SK-N-SH treated with all-trans-retinoic acid at 6 μM for 48 hours (cell line): ENCODE results near the gene DCTN4.
A peak's percentile ranks its signal among the peaks of the same experiment; 100 is the strongest.

Experiments
- ATAC-seq: fragments of 200-7000 bp; cut with Tn5 transposase; 3 replicates; pipeline ENCODE4 v1.9.1; 2020; ENCODE audit warnings: mild to moderate bottlenecking, moderate library complexity
- BACH2 ChIP-seq: fragments of 250-450 bp; sonication (Bioruptor Pico); IDR thresholded peaks from 2 replicates; pipeline ENCODE4 v1.9.0; 2021; ENCODE audit warnings: mild to moderate bottlenecking, borderline replicate concordance
- CSDC2 ChIP-seq: fragments of 250-450 bp; sonication (Bioruptor Pico); IDR thresholded peaks from 2 replicates; pipeline ENCODE4 v1.5.0; 2020; ENCODE audit warnings: mild to moderate bottlenecking, moderate library complexity
- ESRRG ChIP-seq: fragments of 250-450 bp; sonication (Bioruptor Pico); IDR thresholded peaks from 2 replicates; pipeline ENCODE4 v1.6.1; 2021; ENCODE audit warnings: mild to moderate bottlenecking
- ISL1 ChIP-seq: fragments of 250-450 bp; sonication (Bioruptor Pico); IDR thresholded peaks from 2 replicates; pipeline ENCODE4 v2.1.2; 2022; ENCODE audit warnings: mild to moderate bottlenecking, moderate library complexity
- OSR1 ChIP-seq: fragments of 250-450 bp; sonication (Bioruptor Pico); IDR thresholded peaks from 2 replicates; pipeline ENCODE4 v1.8.0; 2022; ENCODE audit warnings: moderate library complexity, mild to moderate bottlenecking, inconsistent platforms
- POU6F1 ChIP-seq: fragments of 250-450 bp; sonication (Bioruptor Pico); IDR thresholded peaks from 2 replicates; pipeline ENCODE4 v1.8.0; 2021; ENCODE audit warnings: low read depth, mild to moderate bottlenecking, moderate library complexity, borderline replicate concordance
- PPARA ChIP-seq: fragments of 250-450 bp; sonication (Bioruptor Pico); IDR thresholded peaks from 2 replicates; pipeline ENCODE4 v1.5.0; 2020; ENCODE audit warnings: mild to moderate bottlenecking, borderline replicate concordance
- RARB ChIP-seq: fragments of 250-450 bp; sonication (Bioruptor Pico); IDR thresholded peaks from 2 replicates; pipeline ENCODE4 v1.8.0; 2021; ENCODE audit warnings: mild to moderate bottlenecking, moderate library complexity
- TCF4 ChIP-seq: fragments of 250-450 bp; sonication (Bioruptor Pico); IDR thresholded peaks from 2 replicates; pipeline ENCODE4 v1.8.0; 2021; ENCODE audit warnings: mild to moderate bottlenecking, moderate library complexity, borderline replicate concordance
- TOX ChIP-seq: fragments of 250-450 bp; sonication (Bioruptor Pico); IDR thresholded peaks from 2 replicates; pipeline ENCODE4 v1.8.0; 2021; ENCODE audit warnings: mild to moderate bottlenecking, moderate library complexity, borderline replicate concordance
- ZFP3 ChIP-seq: fragments of 250-450 bp; sonication (Bioruptor Pico); IDR thresholded peaks from 2 replicates; pipeline ENCODE4 v1.5.0; 2020; ENCODE audit warnings: mild to moderate bottlenecking, moderate library complexity
- ZFP30 ChIP-seq: fragments of 450-650 bp; formaldehyde crosslinking; IDR thresholded peaks from 2 replicates; pipeline ENCODE4 v1.5.0; 2022; ENCODE audit warnings: mild to moderate bottlenecking, moderate library complexity
- ZNF565 ChIP-seq: fragments of 450-650 bp; formaldehyde crosslinking; conservative IDR thresholded peaks from 2 replicates; pipeline ENCODE4 v1.5.0; 2020; ENCODE audit warnings: low read depth, mild to moderate bottlenecking, moderate library complexity
- ZNF70 ChIP-seq: fragments of 450-650 bp; formaldehyde crosslinking; IDR thresholded peaks from 2 replicates; pipeline ENCODE4 v1.5.0; 2020; ENCODE audit warnings: mild to moderate bottlenecking, moderate library complexity
- ZNF8 ChIP-seq: fragments of 450-650 bp; formaldehyde crosslinking; IDR thresholded peaks from 2 replicates; pipeline ENCODE4 v1.5.0; 2020; ENCODE audit warnings: mild to moderate bottlenecking, moderate library complexity
- TF ChIP-seq, protein P1 (sequence below): fragments of 250-450 bp; sonication (Bioruptor Pico); IDR thresholded peaks from 2 replicates; pipeline ENCODE4 v1.5.0; 2020; ENCODE audit warnings: mild to moderate bottlenecking, moderate library complexity

Gene DCTN4

GRCh38 chr5:150771034-150771795 lies 12.4 kb upstream of the DCTN4 start:
- no peak for TF ChIP-seq POU6F1 (CRISPR knock-in tag)
- TF ChIP-seq TCF4 (CRISPR knock-in tag): no peak
- TF ChIP-seq PPARA: no peak
- TF ChIP-seq CSDC2 (CRISPR knock-in tag): no peak
- TF ChIP-seq, all 23 proteins: peak for 0
- no peak for ATAC-seq

- no peak for ATAC-seq
- TF ChIP-seq ISL1 (CRISPR knock-in tag) (peak; percentile 61), ZNF8 (CRISPR knock-in tag) (no peak)
These were observed 7.4 kb upstream of the DCTN4 start for GRCh38 chr5:150766251-150766650.

DNA sequence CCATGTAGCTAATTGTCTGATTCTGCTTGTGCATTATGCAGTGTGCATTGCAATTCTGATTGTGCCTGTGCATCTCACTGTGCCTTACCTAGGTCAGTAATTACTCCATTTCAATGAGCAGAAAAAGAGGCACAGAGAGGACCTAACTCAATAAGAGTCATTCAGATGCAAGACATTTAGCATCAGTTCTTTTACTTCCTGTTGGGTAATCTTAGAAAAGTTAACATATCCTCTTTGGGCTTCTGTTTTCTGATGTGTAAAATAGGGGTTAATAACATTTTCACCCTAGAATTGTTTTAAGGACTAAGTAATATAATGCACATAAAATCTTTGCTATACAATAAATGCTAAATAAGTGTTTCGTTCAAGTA lies 7.0 kb upstream of the DCTN4 start:
- TF ChIP-seq OSR1 (CRISPR knock-in tag) (no peak), ESRRG (no peak)
- TF ChIP-seq, protein P1, sequence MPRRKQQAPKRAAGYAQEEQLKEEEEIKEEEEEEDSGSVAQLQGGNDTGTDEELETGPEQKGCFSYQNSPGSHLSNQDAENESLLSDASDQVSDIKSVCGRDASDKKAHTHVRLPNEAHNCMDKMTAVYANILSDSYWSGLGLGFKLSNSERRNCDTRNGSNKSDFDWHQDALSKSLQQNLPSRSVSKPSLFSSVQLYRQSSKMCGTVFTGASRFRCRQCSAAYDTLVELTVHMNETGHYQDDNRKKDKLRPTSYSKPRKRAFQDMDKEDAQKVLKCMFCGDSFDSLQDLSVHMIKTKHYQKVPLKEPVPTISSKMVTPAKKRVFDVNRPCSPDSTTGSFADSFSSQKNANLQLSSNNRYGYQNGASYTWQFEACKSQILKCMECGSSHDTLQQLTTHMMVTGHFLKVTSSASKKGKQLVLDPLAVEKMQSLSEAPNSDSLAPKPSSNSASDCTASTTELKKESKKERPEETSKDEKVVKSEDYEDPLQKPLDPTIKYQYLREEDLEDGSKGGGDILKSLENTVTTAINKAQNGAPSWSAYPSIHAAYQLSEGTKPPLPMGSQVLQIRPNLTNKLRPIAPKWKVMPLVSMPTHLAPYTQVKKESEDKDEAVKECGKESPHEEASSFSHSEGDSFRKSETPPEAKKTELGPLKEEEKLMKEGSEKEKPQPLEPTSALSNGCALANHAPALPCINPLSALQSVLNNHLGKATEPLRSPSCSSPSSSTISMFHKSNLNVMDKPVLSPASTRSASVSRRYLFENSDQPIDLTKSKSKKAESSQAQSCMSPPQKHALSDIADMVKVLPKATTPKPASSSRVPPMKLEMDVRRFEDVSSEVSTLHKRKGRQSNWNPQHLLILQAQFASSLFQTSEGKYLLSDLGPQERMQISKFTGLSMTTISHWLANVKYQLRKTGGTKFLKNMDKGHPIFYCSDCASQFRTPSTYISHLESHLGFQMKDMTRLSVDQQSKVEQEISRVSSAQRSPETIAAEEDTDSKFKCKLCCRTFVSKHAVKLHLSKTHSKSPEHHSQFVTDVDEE (CRISPR knock-in tag): no peak
- TF ChIP-seq, all 23 proteins: peak for 0

GRCh38 chr5:150765011-150765798 lies 6.4 kb upstream of the DCTN4 start:
- no peak for ATAC-seq
- no peak for TF ChIP-seq TOX (CRISPR knock-in tag)
- no peak for TF ChIP-seq ZNF565 (CRISPR knock-in tag)
- no peak for TF ChIP-seq PPARA
- TF ChIP-seq TCF4 (CRISPR knock-in tag): no peak
- no peak for TF ChIP-seq ZFP3
- TF ChIP-seq ZNF8 (CRISPR knock-in tag): no peak
- TF ChIP-seq, protein P1 (CRISPR knock-in tag): no peak
- no peak for TF ChIP-seq BACH2
- no peak for TF ChIP-seq RARB (CRISPR knock-in tag)

More for the DNA sequence above, 7.0 kb upstream of the DCTN4 start:
- ATAC-seq: no peak

GRCh38 chr5:150764530-150764929 lies 5.7 kb upstream of the DCTN4 start:
- no peak for ATAC-seq
- no peak for TF ChIP-seq RARB (CRISPR knock-in tag)
- TF ChIP-seq ZFP30 (CRISPR knock-in tag): no peak
- TF ChIP-seq CSDC2 (CRISPR knock-in tag): no peak
- no peak for TF ChIP-seq ZNF70 (CRISPR knock-in tag)
